K562 (cell line): Measurements from ENCODE around the gene ACO2. TPM values are rescaled to one million over a fixed set of nuclear protein-coding genes. Genes with fewer than 3 reads are reported as not detected.

Experiments
- ATAC-seq: fragments of 200-7000 bp; cut with Tn5 transposase; 3 replicates; pipeline ENCODE4 v1.9.1; 2020; ENCODE audit warnings: moderate library complexity
- BruUV-seq: library from RNA; stranded (reverse); fragments of 400-500 nt; replicated peaks from 2 replicates; lab custom pipeline; 2021; lab: Mats Ljungman, UMichigan
- CTCF ChIA-PET: fragments of 300-600 bp; formaldehyde crosslinking; extraction: SDS; loops from one replicate; lab custom pipeline; 2021; ENCODE audit warnings: low intra/inter-chr PET ratio; lab: Yijun Ruan, JAX
- POLR2A ChIA-PET: fragments of 300-600, 350-650 bp; sonication (Branson Sonifier 250); formaldehyde crosslinking; extraction: SDS; loops from one replicate; lab custom pipeline; 2021; ENCODE audit warnings: antibody characterized with exemption, inconsistent platforms; lab: Yijun Ruan, JAX
- DNase-seq, 4 experiments: peaks; one replicate each; pipeline versions ENCODE4 v3.0.0 to v3.0.0-alpha.2; 2011 to 2018; ENCODE audit warnings: low spot score in 3 of 4, mixed read lengths in 3 of 4; ENCODE audit errors: extremely low read depth in 1 of 4
- FAIRE-seq: peaks from 2 replicates; lab custom pipeline; 2011; peaks lifted over from hg19 to GRCh38; lab: Jason Lieb, UNC
- H2AFZ ChIP-seq: 2 replicates; pipeline ENCODE4 v1.6.0; 2011; ENCODE audit warnings: low read depth, low read length, control low read depth, inconsistent platforms
- H3K27ac ChIP-seq: fragments of 200-600 bp; 3 replicates; pipeline ENCODE4 v1.8.0; 2011; ENCODE audit warnings: low read depth, mild to moderate bottlenecking, control low read depth, inconsistent platforms, low read length, moderate library complexity, mixed read lengths; ENCODE audit errors: extremely low read depth
- H3K27me3 ChIP-seq, 2 experiments: fragments of 300-600 bp in 1 of 2; 2 replicates in 1 of 2; 3 replicates in 1 of 2; pipeline versions ENCODE4 v1.6.0 to v1.8.0; 2011; ENCODE audit warnings: inconsistent platforms in 2 of 2, low read length in 2 of 2, mild to moderate bottlenecking in 1 of 2, mixed read lengths in 1 of 2, moderate library complexity in 1 of 2; ENCODE audit not compliant: control insufficient read depth in 2 of 2, insufficient read depth in 2 of 2
- H3K36me3 ChIP-seq: fragments of 300-600 bp; 3 replicates; pipeline ENCODE4 v1.8.0; 2011; ENCODE audit warnings: mild to moderate bottlenecking, low read length, inconsistent platforms; ENCODE audit not compliant: control insufficient read depth, insufficient read depth
- H3K4me1 ChIP-seq, 2 experiments: fragments of 200-600 bp in 1 of 2; replicated peaks in 1 of 2; 2 replicates in 1 of 2; 3 replicates in 1 of 2; pipeline versions ENCODE4 v1.5.1 to v1.8.0; 2011; ENCODE audit warnings: inconsistent platforms in 2 of 2, low read length in 2 of 2, mild to moderate bottlenecking in 1 of 2, mixed read lengths in 1 of 2, moderate library complexity in 1 of 2; ENCODE audit not compliant: control insufficient read depth in 2 of 2, insufficient read depth in 2 of 2
- H3K4me2 ChIP-seq: 2 replicates; pipeline ENCODE4 v1.6.1; 2011; ENCODE audit warnings: low read length, control low read depth, inconsistent platforms, mixed read lengths; ENCODE audit not compliant: insufficient read depth
- H3K4me3 ChIP-seq: fragments of 200-600 bp; sonication (generic), shearing (Covaris generic); 2 replicates; pipeline ENCODE4 v1.5.1; 2016; ENCODE audit warnings: control low read depth, inconsistent platforms
- H3K79me2 ChIP-seq: fragments of 200-600 bp; 3 replicates; pipeline ENCODE4 v1.8.0; 2011; ENCODE audit warnings: low read length, inconsistent platforms; ENCODE audit not compliant: control insufficient read depth, insufficient read depth
- H3K9ac ChIP-seq, 2 experiments: 2 replicates each; pipeline versions ENCODE4 v1.6.0 to v1.6.1; 2011; ENCODE audit warnings: low read depth in 2 of 2, low read length in 2 of 2, control low read depth in 1 of 2, inconsistent platforms in 1 of 2, mild to moderate bottlenecking in 1 of 2, mixed read lengths in 1 of 2; ENCODE audit not compliant: insufficient read depth in 1 of 2
- H3K9me1 ChIP-seq: one replicate; pipeline ENCODE4 v1.6.0; 2011; ENCODE audit warnings: inconsistent platforms, mild to moderate bottlenecking, low read length, moderate library complexity; ENCODE audit not compliant: control insufficient read depth, insufficient read depth
- H3K9me3 ChIP-seq: replicated peaks from 2 replicates; pipeline ENCODE4 v1.5.1; 2011; ENCODE audit warnings: low read depth, low read length, inconsistent platforms; ENCODE audit not compliant: control insufficient read depth, insufficient read depth
- H4K20me1 ChIP-seq: replicated peaks from 2 replicates; pipeline ENCODE4 v1.6.1; 2011; ENCODE audit warnings: low read length, inconsistent platforms, mixed read lengths; ENCODE audit not compliant: control insufficient read depth, insufficient read depth
- BCOR ChIP-seq: fragments of 450-650 bp; IDR thresholded peaks from 2 replicates; pipeline ENCODE4 v1.6.1; 2016
- ETS2 ChIP-seq: IDR thresholded peaks from 2 replicates; pipeline ENCODE4 v1.6.1; 2016; ENCODE audit warnings: borderline replicate concordance, missing genetic modification characterization, mild to moderate bottlenecking, moderate library complexity, missing compliant biosample characterization; ENCODE audit not compliant: poor library complexity, severe bottlenecking
- FOXP4 ChIP-seq: sonication (generic); formaldehyde crosslinking; IDR thresholded peaks from 2 replicates; pipeline ENCODE4 v1.8.0; 2022; ENCODE audit warnings: mild to moderate bottlenecking, missing genetic modification reagents, borderline replicate concordance
- HEY1 ChIP-seq: fragments of 250-450 bp; sonication (Bioruptor Pico); IDR thresholded peaks from 2 replicates; pipeline ENCODE4 v1.5.0; 2020; ENCODE audit warnings: mild to moderate bottlenecking, moderate library complexity, borderline replicate concordance
- MCM7 ChIP-seq, 2 experiments: fragments of 450-650 bp; IDR thresholded peaks; 2 replicates each; pipeline ENCODE4 v1.6.1; 2016 to 2018
- NFE2L1 ChIP-seq: fragments of 450-650 bp; IDR thresholded peaks from 2 replicates; pipeline ENCODE4 v1.6.1; 2016; ENCODE audit warnings: missing genetic modification characterization, low read depth, mild to moderate bottlenecking, missing compliant biosample characterization, moderate library complexity, borderline replicate concordance
- RHOXF2B ChIP-seq: fragments of 250-450 bp; sonication (Bioruptor Pico); conservative IDR thresholded peaks from 2 replicates; pipeline ENCODE4 v1.5.1; 2021
- SREBF2 ChIP-seq: sonication (generic); formaldehyde crosslinking; IDR thresholded peaks from 2 replicates; pipeline ENCODE4 v1.4.0; 2020; ENCODE audit warnings: mild to moderate bottlenecking, missing genetic modification reagents
- TARDBP ChIP-seq: fragments of 450-650 bp; IDR thresholded peaks from 2 replicates; pipeline ENCODE4 v1.6.1; 2016
- WGBS: fragments of 100-300 bp; shearing (Covaris generic); methylation state at CpG from one replicate; pipeline ENCODE4 v1.1.6; 2016; ENCODE audit warnings: low coverage, mixed read lengths; ENCODE audit not compliant: insufficient coverage; ENCODE audit errors: missing lambda C conversion rate; 5-methylcytosine and 5-hydroxymethylcytosine counted together
- in situ Hi-C: fragments of 300-500 bp; cut with MboI; formaldehyde crosslinking; loops from 4 replicates; pipeline ENCODE4 v1.15.0; 2018; ENCODE audit warnings: inconsistent platforms, mixed read lengths
- intact Hi-C: fragments of 100-400 bp; cut with micrococcal nuclease; formaldehyde crosslinking; loops from 2 replicates; pipeline ENCODE4 v1.14.2; 2022
- polyA plus RNA-seq, 8 experiments: library from polyadenylated mRNA; depleted of rRNA in 4 of 8; stranded (reverse) in 5 of 8; unstranded in 3 of 8; fragments of >200 nt; fragmentation: Nextera tagmentation in 2 of 8; fragmentation: Illumina TruSeq in 1 of 8; extraction: Ambion mirVana in 2 of 8; extraction: Trizol in 1 of 8; gene quantifications; 2 replicates each; pipeline versions ENCODE4 v1.2.1 to v1.2.3, GENCODE V29; 2011 to 2014; ENCODE audit warnings: inconsistent platforms in 1 of 8, missing spikeins in 1 of 8
- total RNA-seq, 7 experiments: library from RNA; depleted of rRNA in 6 of 7; stranded (reverse); fragments of >200 nt in 6 of 7; fragmentation: Illumina TruSeq in 2 of 7; extraction: Trizol in 2 of 7; gene quantifications; 2 replicates each; pipeline versions ENCODE4 v1.2.1 to v1.2.3, GENCODE V29; 2011 to 2021; ENCODE audit warnings: low replicate concordance in 1 of 7
- TF ChIP-seq, protein P1 (sequence below): IDR thresholded peaks from 3 replicates; pipeline ENCODE4 v1.6.1; 2011; ENCODE audit warnings: borderline replicate concordance, mild to moderate bottlenecking, moderate library complexity; ENCODE audit not compliant: insufficient read length; ENCODE audit errors: extremely low read depth
- TF ChIP-seq, protein P2 (sequence below): IDR thresholded peaks from 2 replicates; pipeline ENCODE4 v1.6.1; 2012; ENCODE audit warnings: low read depth, low read length, improper control_type of control experiment, borderline replicate concordance

Gene ACO2
- total and polyA plus RNA-seq, 9 of the 15 experiments (the other 6 are each of a cell fraction or from before 2014, with no cell fraction given) = 16.2 to 119 (median 43.2) TPM

GRCh38 chr22:41498303-41498835 lies 29.5 kb downstream of the ACO2 start:
- peaks cover 51% of the 10 kb centered on the region for H3K79me2 ChIP-seq
- 88% methylated on average over 6 of the region's 6 CpGs for WGBS
- H3K27ac ChIP-seq = no peak overlapping the region
- ATAC-seq = no peak
- no peak overlapping the region for H2AFZ ChIP-seq
- H3K9ac ChIP-seq = no peak overlapping the region; a peak in 1 of 4 replicates
- H3K9me3 ChIP-seq = no peaks in the 10 kb centered on the region
- peaks cover 18% of the 10 kb centered on the region for H4K20me1 ChIP-seq
- H3K4me3 ChIP-seq = no peak overlapping the region
- FAIRE-seq = no peak
- in situ Hi-C loops = no loop called here
- CTCF ChIA-PET = no interaction called here
- no peaks in the 10 kb centered on the region for H3K27me3 ChIP-seq
- no peaks in the 10 kb centered on the region; a peak in 2 of 5 replicates for H3K4me1 ChIP-seq
- TF ChIP-seq, protein P1, sequence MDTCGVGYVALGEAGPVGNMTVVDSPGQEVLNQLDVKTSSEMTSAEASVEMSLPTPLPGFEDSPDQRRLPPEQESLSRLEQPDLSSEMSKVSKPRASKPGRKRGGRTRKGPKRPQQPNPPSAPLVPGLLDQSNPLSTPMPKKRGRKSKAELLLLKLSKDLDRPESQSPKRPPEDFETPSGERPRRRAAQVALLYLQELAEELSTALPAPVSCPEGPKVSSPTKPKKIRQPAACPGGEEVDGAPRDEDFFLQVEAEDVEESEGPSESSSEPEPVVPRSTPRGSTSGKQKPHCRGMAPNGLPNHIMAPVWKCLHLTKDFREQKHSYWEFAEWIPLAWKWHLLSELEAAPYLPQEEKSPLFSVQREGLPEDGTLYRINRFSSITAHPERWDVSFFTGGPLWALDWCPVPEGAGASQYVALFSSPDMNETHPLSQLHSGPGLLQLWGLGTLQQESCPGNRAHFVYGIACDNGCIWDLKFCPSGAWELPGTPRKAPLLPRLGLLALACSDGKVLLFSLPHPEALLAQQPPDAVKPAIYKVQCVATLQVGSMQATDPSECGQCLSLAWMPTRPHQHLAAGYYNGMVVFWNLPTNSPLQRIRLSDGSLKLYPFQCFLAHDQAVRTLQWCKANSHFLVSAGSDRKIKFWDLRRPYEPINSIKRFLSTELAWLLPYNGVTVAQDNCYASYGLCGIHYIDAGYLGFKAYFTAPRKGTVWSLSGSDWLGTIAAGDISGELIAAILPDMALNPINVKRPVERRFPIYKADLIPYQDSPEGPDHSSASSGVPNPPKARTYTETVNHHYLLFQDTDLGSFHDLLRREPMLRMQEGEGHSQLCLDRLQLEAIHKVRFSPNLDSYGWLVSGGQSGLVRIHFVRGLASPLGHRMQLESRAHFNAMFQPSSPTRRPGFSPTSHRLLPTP = no peak
- TF ChIP-seq HEY1 = no peak
- TF ChIP-seq FOXP4 = no peak
- no peak for TF ChIP-seq TARDBP
- TF ChIP-seq, protein P2, sequence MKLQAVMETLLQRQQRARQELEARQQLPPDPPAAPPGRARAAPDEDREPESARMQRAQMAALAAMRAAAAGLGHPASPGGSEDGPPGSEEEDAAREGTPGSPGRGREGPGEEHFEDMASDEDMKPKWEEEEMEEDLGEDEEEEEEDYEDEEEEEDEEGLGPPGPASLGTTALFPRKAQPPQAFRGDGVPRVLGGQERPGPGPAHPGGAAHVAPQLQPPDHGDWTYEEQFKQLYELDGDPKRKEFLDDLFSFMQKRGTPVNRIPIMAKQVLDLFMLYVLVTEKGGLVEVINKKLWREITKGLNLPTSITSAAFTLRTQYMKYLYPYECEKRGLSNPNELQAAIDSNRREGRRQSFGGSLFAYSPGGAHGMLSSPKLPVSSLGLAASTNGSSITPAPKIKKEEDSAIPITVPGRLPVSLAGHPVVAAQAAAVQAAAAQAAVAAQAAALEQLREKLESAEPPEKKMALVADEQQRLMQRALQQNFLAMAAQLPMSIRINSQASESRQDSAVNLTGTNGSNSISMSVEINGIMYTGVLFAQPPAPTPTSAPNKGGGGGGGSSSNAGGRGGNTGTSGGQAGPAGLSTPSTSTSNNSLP = no peak
- TF ChIP-seq ETS2 (tag) = no peak
- TF ChIP-seq RHOXF2B (CRISPR knock-in tag) = no peak
- no peak for TF ChIP-seq SREBF2 (CRISPR knock-in tag)
- no peak for TF ChIP-seq BCOR
- TF ChIP-seq NFE2L1 (tag) = no peak
- TF ChIP-seq MCM7 (IDR thresholded peaks at IDR 0.05) = no peak
- TF ChIP-seq, all 486 proteins: peak for 0
- no peak for DNase-seq
- Histone ChIP-seq H3K36me3 (peaks cover 57% of the 10 kb centered on the region; the same call in 2 of the 3 replicates), H3K4me2 (no peak overlapping the region), H3K9me1 (no peaks in the 10 kb centered on the region)
- intact Hi-C loops = no loop called here
- POLR2A ChIA-PET = interaction anchor here (0.9 kb wide), 1 partner anchor 51 kb away, joined by 4 read pairs; no protein-coding TSS in a partner anchor
- no TSS peak for BruUV-seq
